SJCRH30 (cell line): ENCODE results near the gene RNF212B. TPM values are rescaled to one million over a fixed set of nuclear protein-coding genes. Genes with fewer than 3 reads are reported as not detected.

Experiments used
- DNase-seq, 2 experiments: peaks; one replicate each; pipeline ENCODE4 v3.0.0-alpha.2; 2015 to 2020
- H3K27ac ChIP-seq: fragments of 250-450 bp; sonication (Bioruptor Pico); 2 replicates; pipeline ENCODE4 v1.5.1; 2020; ENCODE audit warnings: mild to moderate bottlenecking, moderate library complexity
- H3K27me3 ChIP-seq: fragments of 250-450 bp; sonication (Bioruptor Pico); 2 replicates; pipeline ENCODE4 v1.5.1; 2020; ENCODE audit warnings: mild to moderate bottlenecking, moderate library complexity
- H3K36me3 ChIP-seq: fragments of 250-450 bp; sonication (Bioruptor Pico); 2 replicates; pipeline ENCODE4 v1.5.1; 2020; ENCODE audit warnings: mild to moderate bottlenecking, moderate library complexity
- H3K4me1 ChIP-seq: fragments of 250-450 bp; sonication (Bioruptor Pico); 2 replicates; pipeline ENCODE4 v1.5.1; 2020; ENCODE audit warnings: mild to moderate bottlenecking, moderate library complexity
- H3K4me3 ChIP-seq: fragments of 250-450 bp; sonication (Bioruptor Pico); 2 replicates; pipeline ENCODE4 v1.5.1; 2020; ENCODE audit warnings: mild to moderate bottlenecking, moderate library complexity
- H3K9me3 ChIP-seq: fragments of 250-450 bp; sonication (Bioruptor Pico); replicated peaks from 2 replicates; pipeline ENCODE4 v1.5.1; 2020; ENCODE audit warnings: mild to moderate bottlenecking, moderate library complexity
- total RNA-seq: library from RNA; depleted of rRNA; stranded (reverse); fragments of >200 nt; shearing (Covaris generic); gene quantifications from 2 replicates; pipeline ENCODE4 v1.2.3, GENCODE V29; 2014; rRNA removed

The RNF212B gene
- total RNA-seq, 1 experiment from 2014 or later, result not detected

GRCh38 chr14:23310546-23310945 lies 72.8 kb downstream of the RNF212B start:
- Histone ChIP-seq H3K4me3 (no peak overlapping the region), H3K36me3 (peaks cover 33% of the 10 kb centered on the region), H3K9me3 (no peaks in the 10 kb centered on the region), H3K27me3 (no peaks in the 10 kb centered on the region), H3K4me1 (no peaks in the 10 kb centered on the region; the same call in 1 of the 2 replicates), H3K27ac (no peak overlapping the region)
- no peak for DNase-seq

GRCh38 chr14:23316300-23316699 lies 78.6 kb downstream of the RNF212B start:
- H3K4me1 ChIP-seq, result peaks cover 7% of the 10 kb centered on the region
- H3K9me3 ChIP-seq, result no peaks in the 10 kb centered on the region
- peaks cover 15% of the 10 kb centered on the region for H3K36me3 ChIP-seq
- H3K27me3 ChIP-seq, result no peaks in the 10 kb centered on the region
- no peak overlapping the region for H3K27ac ChIP-seq
- no peak overlapping the region for H3K4me3 ChIP-seq
- DNase-seq, result no peak

- Histone ChIP-seq H3K4me3 (peak overlapping the region; percentile 47), H3K4me1 (peaks cover 10% of the 10 kb centered on the region), H3K36me3 (peaks cover 31% of the 10 kb centered on the region), H3K27me3 (no peaks in the 10 kb centered on the region), H3K9me3 (no peaks in the 10 kb centered on the region), H3K27ac (peak overlapping the region; percentile 56)
- DNase-seq, result no peak
Observed at GRCh38 chr14:23319746-23320583, 82.2 kb downstream of the RNF212B start.

- H3K36me3 ChIP-seq, result peaks cover 33% of the 10 kb centered on the region
- peaks cover 10% of the 10 kb centered on the region for H3K4me1 ChIP-seq
Observed at GRCh38 chr14:23320584-23321571, 83.1 kb downstream of the RNF212B start, which contains the start of gene PABPN1. TSS of gene PABPN1 (plus strand) at chr14:23321457. CDS start at chr14:23321470, 13 bp downstream.

GRCh38 chr14:23321572-23322547 lies 84.1 kb downstream of the RNF212B start:
- H3K27me3 ChIP-seq, result no peaks in the 10 kb centered on the region
- peak; percentile 44 to 59 for DNase-seq
- peaks cover 10% of the 10 kb centered on the region for H3K4me1 ChIP-seq
- H3K27ac ChIP-seq, result peak overlapping the region; percentile 91
- H3K9me3 ChIP-seq, result no peaks in the 10 kb centered on the region
- H3K4me3 ChIP-seq, result peak overlapping the region; percentile 99
- H3K36me3 ChIP-seq, result peaks cover 33% of the 10 kb centered on the region

More at GRCh38 chr14:23320584-23321571, 83.1 kb downstream of the RNF212B start, which contains the start of gene PABPN1:
- Histone ChIP-seq H3K27me3 (no peaks in the 10 kb centered on the region), H3K4me3 (peak within 1 kb of the TSS; percentile 99), H3K9me3 (no peaks in the 10 kb centered on the region), H3K27ac (peak within 1 kb of the TSS; percentile 91)
- DNase-seq, result peak; percentile 99 to 100

Other genes starting within 250 kb of the RNF212B start
- 11.9 and 13.5 TPM in 2 replicates for gene C14orf93, start 227.8 kb upstream of the RNF212B start, total RNA-seq
- 224 and 242 TPM in 2 replicates for gene PSMB5, start 203.0 kb upstream of the RNF212B start, total RNA-seq
- gene PSMB11, start 195.7 kb upstream of the RNF212B start, total RNA-seq, result not detected in 2 replicates
- gene CDH24, start 180.4 kb upstream of the RNF212B start, total RNA-seq, result 8.3 and 9.6 TPM in 2 replicates
- gene ACIN1, start 142.8 kb upstream of the RNF212B start, total RNA-seq, result 143 and 164 TPM in 2 replicates
- 43.6 and 46.0 TPM in 2 replicates for gene C14orf119, start 142.4 kb upstream of the RNF212B start, total RNA-seq
- gene CIROP, start 132.9 kb upstream of the RNF212B start, total RNA-seq, result not detected in 2 replicates
- not detected in 2 replicates for gene CEBPE, start 118.7 kb upstream of the RNF212B start, total RNA-seq
- gene SLC7A8, start 54.3 kb upstream of the RNF212B start, total RNA-seq, result 0.04 TPM in 1 of 2 replicates, not detected in the other
- 10.4 and 11.2 TPM in 2 replicates for gene HOMEZ, start 48.2 kb downstream of the RNF212B start, total RNA-seq
- 6.6 and 9.7 TPM in 2 replicates for gene PPP1R3E, start 64.9 kb downstream of the RNF212B start, total RNA-seq
- gene BCL2L2, start 68.9 kb downstream of the RNF212B start, total RNA-seq, result 19.0 and 22.3 TPM in 2 replicates
- gene PABPN1, start 83.5 kb downstream of the RNF212B start, total RNA-seq, result 129 and 141 TPM in 2 replicates
- 2.7 and 2.8 TPM in 2 replicates for gene SLC22A17, start 115.0 kb downstream of the RNF212B start, total RNA-seq
- 22.5 and 26.4 TPM in 2 replicates for gene EFS, start 127.2 kb downstream of the RNF212B start, total RNA-seq
- gene IL25, start 134.9 kb downstream of the RNF212B start, total RNA-seq, result not detected in 2 replicates
- gene CMTM5, start 139.1 kb downstream of the RNF212B start, total RNA-seq, result 0.32 and 0.46 TPM in 2 replicates
- not detected in 2 replicates for gene MYH6, start 170.3 kb downstream of the RNF212B start, total RNA-seq
- 0.20 and 0.23 TPM in 2 replicates for gene MYH7, start 197.7 kb downstream of the RNF212B start, total RNA-seq
- gene NGDN, start 231.8 kb downstream of the RNF212B start, total RNA-seq, result 76.5 and 85.2 TPM in 2 replicates